ENCODE results near the gene FLACC1.
"Not testable (repeated sequence)": the region's sequence is repeated elsewhere in the genome, so short reads cannot be mapped to it uniquely, and the experiment has no call there.

Gene FLACC1

GRCh38 chr2:201396595-201396994 lies 39.5 kb upstream of the FLACC1 start:
- in situ Hi-C loops (cut with HindIII; ENCODE audit: low sequenced_read_pairs), result no loop called here
- H3K4me3 ChIP-seq (ENCODE audit: low read depth, low read length), result no peak overlapping the region
- TF ChIP-seq CTCF (IDR thresholded peaks at IDR 0.05; ENCODE audit: low read depth, low read length, missing control alignments), result no peak
- DNase-seq (ENCODE audit: low read depth), result no peak

GRCh38 chr2:201383136-201383535 lies 26.0 kb upstream of the FLACC1 start:
- no peak for DNase-seq (ENCODE audit: low read depth)
- in situ Hi-C loops (cut with HindIII; ENCODE audit: low sequenced_read_pairs), result no loop called here
- TF ChIP-seq CTCF (IDR thresholded peaks at IDR 0.05; ENCODE audit: low read depth, low read length, missing control alignments), result no peak
- H3K4me3 ChIP-seq (ENCODE audit: low read depth, low read length), result no peak overlapping the region

- in situ Hi-C loops (cut with HindIII; ENCODE audit: low sequenced_read_pairs), result no loop called here
- TF ChIP-seq CTCF (IDR thresholded peaks at IDR 0.05; ENCODE audit: low read depth, low read length, missing control alignments), result no peak
- H3K4me3 ChIP-seq (ENCODE audit: low read depth, low read length), result no peak overlapping the region
- DNase-seq (ENCODE audit: low read depth), result no peak
Observed at GRCh38 chr2:201378496-201379397, 21.6 kb upstream of the FLACC1 start.

- H3K4me3 ChIP-seq (ENCODE audit: low read depth, low read length), result no peak overlapping the region
- no peak for DNase-seq (ENCODE audit: low read depth)
- no peak for TF ChIP-seq CTCF (IDR thresholded peaks at IDR 0.05; ENCODE audit: low read depth, low read length, missing control alignments)
- in situ Hi-C loops (cut with HindIII; ENCODE audit: low sequenced_read_pairs), result no loop called here
Observed at GRCh38 chr2:201377218-201377617, 20.1 kb upstream of the FLACC1 start.

GRCh38 chr2:201369775-201370174 lies 12.6 kb upstream of the FLACC1 start:
- no peak for DNase-seq (ENCODE audit: low read depth)
- H3K4me3 ChIP-seq (ENCODE audit: low read depth, low read length), result no peak overlapping the region
- TF ChIP-seq CTCF (IDR thresholded peaks at IDR 0.05; ENCODE audit: low read depth, low read length, missing control alignments), result no peak
- in situ Hi-C loops (cut with HindIII; ENCODE audit: low sequenced_read_pairs), result loop anchor here (10.0 kb wide), 2 partner anchors 115 to 155 kb away; no protein-coding TSS in a partner anchor

GRCh38 chr2:201369318-201369717 lies 12.2 kb upstream of the FLACC1 start:
- DNase-seq (ENCODE audit: low read depth); H3K4me3 ChIP-seq (ENCODE audit: low read depth, low read length): not testable (repeated sequence)
- in situ Hi-C loops (cut with HindIII; ENCODE audit: low sequenced_read_pairs), result loop anchor here (10.0 kb wide), 2 partner anchors 115 to 155 kb away; no protein-coding TSS in a partner anchor

GRCh38 chr2:201366146-201366545 lies 9.0 kb upstream of the FLACC1 start:
- no peak for TF ChIP-seq CTCF (IDR thresholded peaks at IDR 0.05; ENCODE audit: low read depth, low read length, missing control alignments)
- no peak overlapping the region for H3K4me3 ChIP-seq (ENCODE audit: low read depth, low read length)
- in situ Hi-C loops (cut with HindIII; ENCODE audit: low sequenced_read_pairs), result loop anchor here (10.0 kb wide), 2 partner anchors 111 to 159 kb away; no protein-coding TSS in a partner anchor
- DNase-seq (ENCODE audit: low read depth), result peak; percentile 51
